B cell (primary cell): ENCODE measurements around the gene COL19A1. TPM values are rescaled to one million over a fixed set of nuclear protein-coding genes. Genes with fewer than 3 reads are reported as not detected.

Source experiments
- ATAC-seq: fragments of 200-7000 bp; cut with Tn5 transposase; one replicate; pipeline ENCODE4 v1.10.0; 2021; ENCODE audit warnings: low read depth, mild to moderate bottlenecking, moderate number of reproducible peaks, moderate library complexity
- CTCF ChIA-PET: fragments of 350-600 bp; sonication (Branson Sonifier 250); formaldehyde crosslinking; loops from one replicate; lab custom pipeline; 2021; ENCODE audit warnings: antibody characterized with exemption, inconsistent platforms; lab: Charles Lee
- POLR2A ChIA-PET: fragments of 350-600 bp; sonication (Branson Sonifier 250); formaldehyde crosslinking; loops from one replicate; lab custom pipeline; 2021; ENCODE audit warnings: antibody characterized with exemption; lab: Charles Lee
- DNase-seq: peaks from one replicate; pipeline ENCODE4 v3.0.0; 2013
- H2AFZ ChIP-seq: 2 replicates; pipeline ENCODE4 v1.6.1; 2012; ENCODE audit warnings: mild to moderate bottlenecking, low read depth, low read length; ENCODE audit not compliant: insufficient read depth, poor library complexity, severe bottlenecking
- H3K27ac ChIP-seq, 2 donors: 1 replicate in 1 of 2; 2 replicates in 1 of 2; pipeline ENCODE4 v1.5.1; 2012 to 2013; ENCODE audit warnings: low read length in 2 of 2, mild to moderate bottlenecking in 2 of 2, moderate library complexity in 1 of 2
- H3K27me3 ChIP-seq, 4 experiments: fragments of 200-600 bp in 1 of 4; sonication (generic) in 1 of 4; replicated peaks in 1 of 4; 1 replicate in 2 of 4; 2 replicates in 2 of 4; pipeline versions ENCODE4 v1.6.1 to v1.7.0; 2013 to 2016; ENCODE audit warnings: low read length in 3 of 4, mild to moderate bottlenecking in 2 of 4, mixed read lengths in 1 of 4, moderate library complexity in 1 of 4; ENCODE audit not compliant: insufficient read depth in 4 of 4, control insufficient read depth in 3 of 4; ENCODE audit errors: control extremely low read depth in 1 of 4
- H3K36me3 ChIP-seq, 2 experiments: replicated peaks in 1 of 2; 1 replicate in 1 of 2; 2 replicates in 1 of 2; pipeline versions ENCODE4 v1.6.1 to v1.7.1; 2013; ENCODE audit warnings: low read length in 1 of 2; ENCODE audit not compliant: insufficient read depth in 2 of 2, control insufficient read depth in 1 of 2; ENCODE audit errors: control extremely low read depth in 1 of 2, extremely low read depth in 1 of 2
- H3K4me1 ChIP-seq, 2 donors: fragments of 200-600 bp in 1 of 2; sonication (generic) in 1 of 2; 1 replicate in 1 of 2; 2 replicates in 1 of 2; pipeline versions ENCODE4 v1.5.1 to v1.6.1; 2013 to 2017; ENCODE audit warnings: low read length in 2 of 2; ENCODE audit not compliant: control insufficient read depth in 2 of 2, insufficient read depth in 2 of 2
- H3K4me2 ChIP-seq: replicated peaks from 2 replicates; pipeline ENCODE3; 2012; ENCODE audit warnings: mild to moderate bottlenecking, low read depth, low read length; ENCODE audit not compliant: poor library complexity, severe bottlenecking
- H3K4me3 ChIP-seq, 5 experiments: fragments of 200-600 bp in 1 of 5; sonication (generic) in 1 of 5; 1 replicate in 3 of 5; 2 replicates in 2 of 5; pipeline versions ENCODE4 v1.5.1 to v1.7.0; 2011 to 2016; ENCODE audit warnings: low read length in 4 of 5, mild to moderate bottlenecking in 4 of 5, low read depth in 2 of 5, control low read depth in 1 of 5, moderate library complexity in 1 of 5; ENCODE audit not compliant: insufficient read depth in 1 of 5; ENCODE audit errors: control extremely low read depth in 1 of 5, extremely low read depth in 1 of 5
- H3K79me2 ChIP-seq: fragments of 200-600 bp; sonication (generic); one replicate; pipeline ENCODE4 v1.6.0; 2016; ENCODE audit warnings: low read length; ENCODE audit not compliant: control insufficient read depth, insufficient read depth
- H3K9ac ChIP-seq: fragments of 200-600 bp; sonication (generic); 2 replicates; pipeline ENCODE4 v1.6.1; 2017; ENCODE audit warnings: mild to moderate bottlenecking, low read length, moderate library complexity
- H3K9me3 ChIP-seq, 3 donors: one replicate each; pipeline versions ENCODE4 v1.6.1 to v1.7.1; 2013; ENCODE audit warnings: low read length in 2 of 3; ENCODE audit not compliant: control insufficient read depth in 2 of 3, insufficient read depth in 1 of 3; ENCODE audit errors: control extremely low read depth in 1 of 3
- H4K20me1 ChIP-seq: 2 replicates; pipeline ENCODE4 v1.6.0; 2012; ENCODE audit warnings: mild to moderate bottlenecking, low read length; ENCODE audit not compliant: insufficient read depth, control insufficient read depth, poor library complexity, severe bottlenecking
- H3K27ac Mint-ChIP-seq: one replicate; pipeline ENCODE4 v1.8.0; 2021; ENCODE audit warnings: mixed read lengths
- H3K27me3 Mint-ChIP-seq: one replicate; pipeline ENCODE4 v1.8.0; 2021; ENCODE audit warnings: mixed read lengths
- H3K4me1 Mint-ChIP-seq: one replicate; pipeline ENCODE4 v1.8.0; 2021; ENCODE audit warnings: mixed read lengths
- H3K4me3 Mint-ChIP-seq: one replicate; pipeline ENCODE4 v1.8.0; 2021; ENCODE audit warnings: mixed read lengths
- H3K9me3 Mint-ChIP-seq: one replicate; pipeline ENCODE4 v1.8.0; 2022; ENCODE audit warnings: mixed read lengths; ENCODE audit not compliant: insufficient read depth
- EZH2 ChIP-seq: IDR thresholded peaks from 2 replicates; pipeline ENCODE4 v1.6.1; 2012; ENCODE audit warnings: borderline replicate concordance, low read depth, mild to moderate bottlenecking, moderate library complexity, low read length; ENCODE audit not compliant: insufficient read depth, poor library complexity, severe bottlenecking
- WGBS: methylation state at CpG from one replicate; pipeline ENCODE4 v1.1.5; 2013; ENCODE audit warnings: missing lambda C conversion rate; ENCODE audit not compliant: insufficient coverage; 5-methylcytosine and 5-hydroxymethylcytosine counted together
- intact Hi-C: fragments of 100-400 bp; cut with micrococcal nuclease; formaldehyde crosslinking; loops from one replicate; pipeline ENCODE4 v1.10.0; 2022
- polyA plus RNA-seq: library from polyadenylated mRNA; depleted of rRNA; stranded (reverse); fragments of >200 nt; gene quantifications from 2 replicates; pipeline ENCODE4 v1.2.3, GENCODE V29; 2012
- total RNA-seq, 2 donors: library from RNA; stranded (reverse); fragments of 120-200 nt in 1 of 2; gene quantifications; 1 replicate in 1 of 2; 2 replicates in 1 of 2; pipeline versions ENCODE4 v1.2.3 to v1.2.4, GENCODE V29; 2013 to 2022
- TF ChIP-seq, protein P1 (sequence below): fragments of 200-600 bp; IDR thresholded peaks from one replicate; pipeline ENCODE4 v1.8.0; 2022; ENCODE audit warnings: antibody characterized with exemption, mild to moderate bottlenecking

Gene COL19A1
- total and polyA plus RNA-seq, 2 donors (not counting 1 experiment from before 2014, with no cell fraction given) = 14.6 to 61.4 TPM

DNA sequence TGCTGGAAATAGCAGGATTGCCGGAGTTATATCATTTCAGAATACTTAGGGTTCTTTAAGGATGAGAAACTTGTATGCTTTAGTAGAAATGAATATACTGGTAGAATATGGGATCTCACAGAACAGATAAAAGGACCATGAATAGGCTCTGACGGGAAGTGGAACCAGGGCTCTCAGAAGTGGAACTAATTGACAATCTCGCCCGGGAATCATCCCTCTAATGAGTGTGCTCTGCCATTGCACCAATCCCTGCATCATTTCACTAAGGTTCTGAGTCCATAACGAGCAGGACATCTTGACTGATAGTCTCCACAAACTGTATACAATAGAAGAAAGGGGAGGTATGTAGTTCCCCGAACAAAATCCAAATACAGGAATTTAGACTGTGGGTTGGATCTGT lies 286.4 kb downstream of the COL19A1 start:
- no peaks in the 10 kb centered on the region for H3K4me1 ChIP-seq
- WGBS = 96% methylated on average over 3 of the region's 6 CpGs
- CTCF ChIA-PET = no interaction called here
- peaks cover 12 to 42% of the 10 kb centered on the region in 2 experiments for H3K36me3 ChIP-seq
- H3K27ac ChIP-seq = no peak overlapping the region
- Mint-ChIP-seq H3K27me3 (no peaks in the 10 kb centered on the region), H3K27ac (no peak overlapping the region), H3K9me3 (no peaks in the 10 kb centered on the region), H3K4me1 (no peaks in the 10 kb centered on the region), H3K4me3 (no peak overlapping the region)
- no peak for DNase-seq
- no peak overlapping the region for H2AFZ ChIP-seq
- H3K79me2 ChIP-seq = no peaks in the 10 kb centered on the region
- H3K4me2 ChIP-seq = no peak overlapping the region
- intact Hi-C loops = no loop called here
- H4K20me1 ChIP-seq = no peaks in the 10 kb centered on the region
- H3K27me3 ChIP-seq = no peaks in the 10 kb centered on the region
- TF ChIP-seq, protein P1, sequence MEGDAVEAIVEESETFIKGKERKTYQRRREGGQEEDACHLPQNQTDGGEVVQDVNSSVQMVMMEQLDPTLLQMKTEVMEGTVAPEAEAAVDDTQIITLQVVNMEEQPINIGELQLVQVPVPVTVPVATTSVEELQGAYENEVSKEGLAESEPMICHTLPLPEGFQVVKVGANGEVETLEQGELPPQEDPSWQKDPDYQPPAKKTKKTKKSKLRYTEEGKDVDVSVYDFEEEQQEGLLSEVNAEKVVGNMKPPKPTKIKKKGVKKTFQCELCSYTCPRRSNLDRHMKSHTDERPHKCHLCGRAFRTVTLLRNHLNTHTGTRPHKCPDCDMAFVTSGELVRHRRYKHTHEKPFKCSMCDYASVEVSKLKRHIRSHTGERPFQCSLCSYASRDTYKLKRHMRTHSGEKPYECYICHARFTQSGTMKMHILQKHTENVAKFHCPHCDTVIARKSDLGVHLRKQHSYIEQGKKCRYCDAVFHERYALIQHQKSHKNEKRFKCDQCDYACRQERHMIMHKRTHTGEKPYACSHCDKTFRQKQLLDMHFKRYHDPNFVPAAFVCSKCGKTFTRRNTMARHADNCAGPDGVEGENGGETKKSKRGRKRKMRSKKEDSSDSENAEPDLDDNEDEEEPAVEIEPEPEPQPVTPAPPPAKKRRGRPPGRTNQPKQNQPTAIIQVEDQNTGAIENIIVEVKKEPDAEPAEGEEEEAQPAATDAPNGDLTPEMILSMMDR = no peak
- TF ChIP-seq EZH2 = no peak
- no peak overlapping the region for H3K9ac ChIP-seq
- no peaks in the 10 kb centered on the region for H3K9me3 ChIP-seq
- ATAC-seq = no peak
- no peak overlapping the region for H3K4me3 ChIP-seq
- POLR2A ChIA-PET = no interaction called here

DNA sequence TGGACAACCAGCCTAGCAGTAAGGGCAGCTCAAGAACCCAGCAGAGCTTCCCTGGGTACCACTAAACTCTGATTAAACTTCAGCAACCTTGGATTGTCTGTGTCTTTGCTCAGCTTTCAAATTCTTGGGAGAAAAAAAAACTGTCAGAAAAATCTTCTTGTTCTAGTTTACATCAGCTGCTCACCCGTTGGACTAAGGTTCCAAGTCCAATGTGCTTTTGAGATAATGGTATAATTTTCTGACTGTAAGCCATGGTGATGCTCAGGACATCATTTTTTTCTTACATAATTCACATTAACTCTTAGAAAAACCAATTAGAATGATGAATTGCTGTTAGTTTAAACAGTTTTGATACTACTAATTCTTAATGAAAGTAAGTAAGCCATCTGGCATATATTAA lies 290.7 kb downstream of the COL19A1 start:
- no peak for TF ChIP-seq EZH2
- TF ChIP-seq, protein P1 = no peak
- Histone ChIP-seq H3K27ac (no peak overlapping the region), H3K79me2 (no peaks in the 10 kb centered on the region), H3K9me3 (no peaks in the 10 kb centered on the region), H3K4me3 (no peak overlapping the region), H3K4me1 (no peaks in the 10 kb centered on the region), H2AFZ (no peak overlapping the region), H4K20me1 (no peaks in the 10 kb centered on the region), H3K36me3 (peaks cover 13 to 22% of the 10 kb centered on the region in 2 experiments), H3K27me3 (no peaks in the 10 kb centered on the region), H3K9ac (no peak overlapping the region), H3K4me2 (no peak overlapping the region)
- no peaks in the 10 kb centered on the region for H3K9me3 Mint-ChIP-seq
- POLR2A ChIA-PET = no interaction called here
- no peak for DNase-seq
- no peaks in the 10 kb centered on the region for H3K4me1 Mint-ChIP-seq
- H3K4me3 Mint-ChIP-seq = no peak overlapping the region
- no peak overlapping the region for H3K27ac Mint-ChIP-seq
- H3K27me3 Mint-ChIP-seq = no peaks in the 10 kb centered on the region
- no CpG with 5 or more reads among the region's 1 CpG for WGBS
- no peak for ATAC-seq
- intact Hi-C loops = no loop called here
- CTCF ChIA-PET = interaction anchor here (2.1 kb wide), 1 partner anchor 9 kb away, joined by 6 read pairs; no protein-coding TSS in a partner anchor
